HG03095 (cell line): ENCODE measurements around the gene TUBB4A.
A peak's percentile ranks its signal among the peaks of the same experiment; 100 is the strongest.

ENCODE experiments used
- ATAC-seq: cut with Tn5 transposase; IDR thresholded peaks from one replicate; pipeline ENCODE4 v1.9.1; 2021; ENCODE audit warnings: moderate library complexity; ENCODE audit not compliant: unreplicated experiment

Gene TUBB4A

GRCh38 chr19:6472713-6473112 is 29.4 kb downstream of the TUBB4A start:
- no peak for ATAC-seq

DNA sequence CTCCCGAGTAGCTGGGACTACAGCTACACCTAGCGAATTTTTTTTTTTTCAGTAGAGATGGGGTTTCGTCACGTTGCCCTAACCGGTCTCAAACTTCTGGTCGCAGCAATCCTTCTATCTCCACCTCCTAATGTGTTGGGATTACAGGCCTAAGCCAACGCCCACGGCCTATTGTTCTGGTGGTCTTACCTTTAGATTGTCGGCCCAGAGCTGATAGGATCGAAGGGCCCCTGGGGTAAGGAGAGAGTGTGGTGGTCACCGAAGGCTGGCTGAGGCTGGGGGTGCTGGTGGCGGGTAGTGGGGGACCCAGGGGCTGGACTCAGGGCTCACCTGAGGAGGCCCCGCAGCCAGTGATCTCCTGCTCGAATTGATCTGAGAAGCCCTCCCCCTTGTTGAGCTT is 31.0 kb downstream of the TUBB4A start:
- no peak for ATAC-seq

- ATAC-seq, result no peak
Observed at GRCh38 chr19:6470173-6470572, 31.9 kb downstream of the TUBB4A start.

DNA sequence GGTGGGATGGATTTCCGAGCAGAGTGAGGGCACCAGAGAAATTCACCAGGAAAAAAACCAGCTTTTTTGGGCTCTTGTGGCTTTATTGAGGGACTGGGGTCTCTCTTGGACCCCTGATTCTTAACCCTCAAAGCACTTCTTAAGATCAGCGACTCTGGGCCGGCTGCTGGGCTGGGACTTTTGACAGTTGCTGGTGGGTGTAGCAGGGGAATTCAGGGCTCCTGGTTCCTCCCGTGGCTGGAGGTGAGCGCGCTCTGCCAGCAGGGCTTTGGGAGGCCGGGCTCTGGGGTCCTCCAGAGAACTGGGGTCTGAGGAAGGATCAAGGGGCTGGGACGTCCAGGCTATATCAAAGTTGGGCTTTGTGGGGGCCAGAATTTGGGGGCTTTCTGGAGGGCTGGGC is 34.7 kb downstream of the TUBB4A start:
- no peak for ATAC-seq

GRCh38 chr19:6466526-6467248 is 35.4 kb downstream of the TUBB4A start:
- ATAC-seq, result no peak

GRCh38 chr19:6465663-6466062 is 36.4 kb downstream of the TUBB4A start:
- no peak for ATAC-seq

GRCh38 chr19:6465006-6465405 is 37.1 kb downstream of the TUBB4A start:
- ATAC-seq, result no peak

- no peak for ATAC-seq
Observed at GRCh38 chr19:6464070-6464873, 37.8 kb downstream of the TUBB4A start, which contains the start of gene CRB3. Gene CRB3, plus strand, starts transcription at chr19:6464271. Its CDS starts 431 bp downstream, at chr19:6464702.

DNA sequence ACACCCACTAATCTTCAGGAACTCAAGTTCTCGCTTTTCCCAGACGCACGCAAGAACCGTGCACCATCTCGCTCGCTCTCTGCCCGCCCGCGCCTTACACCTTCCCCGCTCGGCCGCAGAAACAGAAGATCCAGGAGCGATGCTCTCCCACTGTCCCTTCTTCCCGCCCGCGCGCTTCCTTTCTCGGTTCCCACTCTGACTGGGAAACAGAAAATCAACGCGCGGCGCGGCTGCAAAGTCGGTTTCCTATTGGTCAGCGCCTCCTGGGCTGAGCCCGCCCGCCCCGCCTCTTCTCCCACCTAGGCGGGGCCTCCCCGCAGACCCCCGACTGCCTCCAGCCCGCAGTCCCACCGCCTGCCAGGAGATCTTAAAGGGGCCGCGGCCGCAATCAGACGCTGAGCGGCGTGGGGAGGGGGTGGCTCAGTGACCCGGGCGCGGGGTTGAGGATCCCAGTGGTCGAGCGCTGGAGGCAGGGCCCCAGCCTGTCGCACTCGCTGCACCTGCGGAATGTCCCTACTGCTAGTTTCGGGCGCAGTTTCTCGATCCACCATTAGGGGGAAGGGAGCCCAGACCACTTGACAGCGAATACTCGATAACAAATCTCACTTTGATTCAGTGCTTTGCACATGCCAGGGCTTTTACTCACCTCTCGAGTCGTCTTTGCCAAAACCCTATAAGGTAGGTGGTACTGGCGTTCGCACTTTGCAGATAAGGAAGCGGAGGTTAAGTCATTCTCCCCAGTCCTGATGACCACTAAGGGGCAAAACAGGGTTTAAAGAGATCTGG is 41.8 kb downstream of the TUBB4A start:
- ATAC-seq, result peak; percentile 61

DNA sequence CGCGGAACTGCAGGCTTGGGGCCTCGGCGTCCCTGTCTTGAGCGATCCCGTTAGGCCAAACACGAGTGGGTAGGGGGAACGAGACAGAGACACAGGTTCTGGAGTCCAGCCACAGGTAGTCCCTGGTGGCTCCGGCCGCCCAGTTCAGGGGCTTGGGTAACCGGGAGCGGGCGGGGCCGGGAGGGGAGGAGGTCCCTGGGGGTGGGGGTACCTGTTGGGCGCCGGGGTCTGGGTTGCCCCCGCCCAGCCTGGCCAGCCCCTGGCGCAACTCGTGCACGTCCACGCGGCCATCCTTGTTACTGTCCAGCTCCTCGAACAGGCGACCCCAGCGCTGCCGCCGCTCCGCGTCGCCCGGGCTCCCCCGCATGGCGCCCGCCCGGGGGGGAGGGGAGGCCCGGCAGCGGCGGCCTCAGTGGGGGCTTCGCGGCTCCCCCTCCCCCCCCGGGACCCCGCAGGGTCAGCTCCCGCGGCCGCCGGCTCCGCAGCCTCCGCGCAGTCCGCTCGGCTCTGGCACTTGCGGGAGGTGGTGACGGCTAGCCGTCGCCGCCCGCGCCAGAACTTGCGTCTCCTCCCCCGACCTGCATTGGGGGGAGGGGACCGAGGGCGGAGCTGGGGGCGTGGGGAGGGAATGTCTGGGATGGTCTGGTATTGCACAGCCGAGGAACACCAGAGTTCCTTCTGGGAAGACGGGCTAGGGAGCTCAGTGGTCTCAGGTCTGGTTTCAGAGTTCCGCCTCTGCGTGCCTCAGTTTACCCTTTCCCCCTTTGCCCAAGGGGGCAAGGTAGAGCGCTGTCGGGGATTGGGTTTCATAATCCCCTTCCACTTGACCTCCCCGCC is 42.6 kb downstream of the TUBB4A start, which contains the start of gene SLC25A23:
Gene SLC25A23, minus strand, starts transcription at position 531 of the 837 bp plus-strand sequence. Its CDS starts 164 bp downstream, at position 367.
- ATAC-seq, result no peak

DNA sequence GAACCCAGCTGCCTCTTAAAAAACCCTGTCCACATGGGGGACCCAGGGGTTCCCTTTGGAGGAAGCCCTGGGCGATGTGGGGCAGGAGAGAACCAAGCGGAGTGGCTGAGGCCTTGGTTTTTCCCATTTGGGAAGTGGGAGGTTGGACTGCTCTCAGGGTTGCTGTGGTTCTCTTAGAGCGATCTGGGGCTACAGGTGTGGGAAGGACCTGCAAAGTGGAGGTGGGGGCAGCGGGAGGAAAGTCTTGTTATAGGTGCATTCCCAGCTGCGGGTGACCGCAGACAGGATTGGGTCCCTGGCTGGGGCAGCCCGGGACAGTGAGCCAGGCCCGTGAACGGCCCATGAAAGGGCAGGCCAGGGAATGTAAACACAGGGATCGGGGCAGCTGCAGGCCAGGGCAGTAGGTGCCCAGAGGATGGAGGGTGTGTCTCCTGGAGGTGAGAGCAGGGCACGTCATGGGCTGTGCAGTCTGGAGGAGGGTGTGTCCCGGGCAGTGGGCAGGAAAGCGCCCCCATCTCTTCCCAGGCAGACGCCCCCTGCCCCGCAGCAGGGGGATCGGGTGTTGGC is 43.3 kb downstream of the TUBB4A start:
- ATAC-seq, result no peak

DNA sequence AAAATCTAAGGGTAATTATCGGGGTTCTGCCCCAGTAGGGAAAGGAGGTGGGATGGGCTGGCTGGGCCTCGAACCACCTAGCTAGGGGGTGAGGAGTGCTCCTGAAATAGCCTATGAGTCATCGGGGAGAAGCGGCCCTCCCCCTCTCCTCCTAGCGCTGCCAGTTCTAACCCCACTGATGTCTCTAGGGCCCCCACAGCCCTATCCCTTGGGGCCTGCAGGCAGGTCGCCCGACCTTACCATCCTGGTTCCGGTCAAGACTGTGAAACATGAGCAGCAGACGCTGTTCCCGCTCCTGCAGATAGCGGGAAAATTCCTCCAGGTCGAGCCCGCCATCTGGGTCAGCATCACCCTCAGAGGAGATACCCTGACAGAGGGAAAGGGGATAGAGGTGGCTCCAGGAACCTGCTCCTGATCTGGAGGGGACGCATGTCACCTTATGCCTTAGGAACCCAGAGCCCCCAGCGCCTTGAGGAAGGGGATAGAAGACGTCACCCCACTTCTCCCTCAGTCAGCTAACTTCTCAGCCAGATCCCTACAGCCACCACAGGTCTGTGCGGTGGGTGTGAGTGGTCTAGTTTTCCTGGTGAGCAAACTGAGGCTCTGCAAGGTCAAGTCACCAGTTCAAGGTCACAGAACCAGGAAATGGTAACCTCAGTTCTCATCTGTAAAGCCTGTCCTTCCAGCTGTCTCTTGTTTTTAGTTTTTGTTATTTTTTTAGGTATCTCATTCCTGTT is 44.0 kb downstream of the TUBB4A start:
- no peak for ATAC-seq

DNA sequence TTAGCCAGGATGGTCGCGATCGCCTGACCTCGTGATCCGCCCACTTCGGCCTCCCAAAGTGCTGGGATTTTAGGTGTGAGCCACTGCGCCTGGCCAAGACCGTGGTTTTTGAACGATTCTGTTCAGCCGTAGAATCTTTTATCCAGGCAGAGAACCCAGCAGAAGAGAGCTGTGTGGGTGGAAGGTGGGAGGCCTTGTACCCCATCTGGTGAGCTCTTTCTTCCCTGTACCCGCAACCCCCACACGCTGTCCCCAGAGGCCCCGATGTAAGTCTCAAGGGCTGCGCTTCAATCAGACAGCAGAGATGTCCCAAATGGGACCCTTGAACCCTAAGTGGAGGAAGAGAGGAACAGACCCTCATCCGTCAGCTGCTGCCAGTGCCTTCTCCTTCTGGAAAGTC is 46.2 kb downstream of the TUBB4A start:
- ATAC-seq, result no peak

- ATAC-seq, result no peak
Observed at GRCh38 chr19:6453951-6454565, 48.1 kb downstream of the TUBB4A start.

GRCh38 chr19:6452899-6453298 is 49.2 kb downstream of the TUBB4A start:
- ATAC-seq, result no peak

GRCh38 chr19:6452223-6452614 is 49.9 kb downstream of the TUBB4A start:
- no peak for ATAC-seq

- ATAC-seq, result no peak
Observed at GRCh38 chr19:6451583-6452222, 50.4 kb downstream of the TUBB4A start.

DNA sequence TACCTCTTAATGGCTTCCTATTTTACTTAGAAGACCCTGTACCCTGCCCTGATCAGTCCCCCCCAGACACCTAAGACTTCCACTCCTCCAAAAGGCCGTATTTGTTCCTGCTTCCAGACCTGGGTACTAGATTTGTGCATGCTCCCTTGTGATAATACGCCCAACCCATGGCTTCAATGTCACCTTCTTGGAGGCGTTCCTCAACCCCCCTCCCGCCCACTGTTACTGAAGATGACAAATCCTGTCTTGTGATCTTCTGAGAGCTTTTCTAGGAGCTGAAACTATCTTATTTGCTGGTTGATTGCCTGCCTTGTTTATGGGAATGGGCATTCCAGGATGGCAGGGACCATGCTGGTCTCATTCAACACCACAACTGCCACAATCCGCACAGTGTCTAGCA is 51.9 kb downstream of the TUBB4A start:
- no peak for ATAC-seq

- ATAC-seq, result no peak
Observed at GRCh38 chr19:6448045-6448444, 54.1 kb downstream of the TUBB4A start.
